Jurkat, Clone E6-1 (cell line): Measurements from ENCODE around the gene PAQR7.

Experiments
- DNase-seq: peaks from one replicate; pipeline ENCODE4 v3.0.0-alpha.2; 2011; ENCODE audit warnings: low read depth, low spot score
- H3K4me3 ChIP-seq: 2 replicates; pipeline ENCODE4 v1.5.1; 2011; ENCODE audit warnings: mild to moderate bottlenecking, low read length, control low read depth, moderate library complexity

Gene PAQR7

GRCh38 chr1:25877155-25877554 lies 1.6 kb upstream of the PAQR7 start:
- no peak for DNase-seq
- H3K4me3 ChIP-seq, result no peak overlapping the region

- H3K4me3 ChIP-seq, result no peak overlapping the region
- DNase-seq, result no peak
Measured at GRCh38 chr1:25876693-25877077, 1.2 kb upstream of the PAQR7 start.

GRCh38 chr1:25875856-25876692 lies 566 bp upstream of the PAQR7 start:
- no peak for DNase-seq
- H3K4me3 ChIP-seq, result no peak overlapping the region

GRCh38 chr1:25874635-25875153 lies 814 bp downstream of the PAQR7 start:
- no peak for DNase-seq

GRCh38 chr1:25874209-25874608 lies 1.3 kb downstream of the PAQR7 start:
- no peak overlapping the region for H3K4me3 ChIP-seq
- no peak for DNase-seq

More at GRCh38 chr1:25874635-25875153, 814 bp downstream of the PAQR7 start:
- peak overlapping the region; percentile 37 for H3K4me3 ChIP-seq

- no peak overlapping the region for H3K4me3 ChIP-seq
- no peak for DNase-seq
Measured at GRCh38 chr1:25873120-25873519, 2.4 kb downstream of the PAQR7 start.

GRCh38 chr1:25872713-25873112 lies 2.8 kb downstream of the PAQR7 start:
- no peak for DNase-seq
- H3K4me3 ChIP-seq, result no peak overlapping the region

GRCh38 chr1:25871704-25872494 lies 3.6 kb downstream of the PAQR7 start:
- no peak overlapping the region for H3K4me3 ChIP-seq
- no peak for DNase-seq

GRCh38 chr1:25871086-25871703 lies 4.3 kb downstream of the PAQR7 start:
- DNase-seq, result no peak
- H3K4me3 ChIP-seq, result no peak overlapping the region

GRCh38 chr1:25870614-25871013 lies 4.9 kb downstream of the PAQR7 start:
- DNase-seq, result no peak
- H3K4me3 ChIP-seq, result no peak overlapping the region

GRCh38 chr1:25869909-25870606 lies 5.5 kb downstream of the PAQR7 start:
- H3K4me3 ChIP-seq, result no peak overlapping the region
- DNase-seq, result no peak

- H3K4me3 ChIP-seq, result no peak overlapping the region
- DNase-seq, result no peak
Measured at GRCh38 chr1:25867210-25867991, 8.1 kb downstream of the PAQR7 start.

GRCh38 chr1:25866288-25866687 lies 9.2 kb downstream of the PAQR7 start:
- no peak for DNase-seq
- no peak overlapping the region for H3K4me3 ChIP-seq

GRCh38 chr1:25864434-25864833 lies 11.1 kb downstream of the PAQR7 start:
- no peak for DNase-seq
- H3K4me3 ChIP-seq, result no peak overlapping the region

GRCh38 chr1:25863486-25864262 lies 11.8 kb downstream of the PAQR7 start:
- DNase-seq, result no peak
- H3K4me3 ChIP-seq, result no peak overlapping the region

GRCh38 chr1:25862785-25863485 lies 12.6 kb downstream of the PAQR7 start:
- DNase-seq, result no peak
- H3K4me3 ChIP-seq, result no peak overlapping the region
